ENCODE data around the gene CORO7.

GRCh38 chr16:4384509-4384942, 31.9 kb downstream of the CORO7 start:
- TF ChIP-seq, protein P1, sequence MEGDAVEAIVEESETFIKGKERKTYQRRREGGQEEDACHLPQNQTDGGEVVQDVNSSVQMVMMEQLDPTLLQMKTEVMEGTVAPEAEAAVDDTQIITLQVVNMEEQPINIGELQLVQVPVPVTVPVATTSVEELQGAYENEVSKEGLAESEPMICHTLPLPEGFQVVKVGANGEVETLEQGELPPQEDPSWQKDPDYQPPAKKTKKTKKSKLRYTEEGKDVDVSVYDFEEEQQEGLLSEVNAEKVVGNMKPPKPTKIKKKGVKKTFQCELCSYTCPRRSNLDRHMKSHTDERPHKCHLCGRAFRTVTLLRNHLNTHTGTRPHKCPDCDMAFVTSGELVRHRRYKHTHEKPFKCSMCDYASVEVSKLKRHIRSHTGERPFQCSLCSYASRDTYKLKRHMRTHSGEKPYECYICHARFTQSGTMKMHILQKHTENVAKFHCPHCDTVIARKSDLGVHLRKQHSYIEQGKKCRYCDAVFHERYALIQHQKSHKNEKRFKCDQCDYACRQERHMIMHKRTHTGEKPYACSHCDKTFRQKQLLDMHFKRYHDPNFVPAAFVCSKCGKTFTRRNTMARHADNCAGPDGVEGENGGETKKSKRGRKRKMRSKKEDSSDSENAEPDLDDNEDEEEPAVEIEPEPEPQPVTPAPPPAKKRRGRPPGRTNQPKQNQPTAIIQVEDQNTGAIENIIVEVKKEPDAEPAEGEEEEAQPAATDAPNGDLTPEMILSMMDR (IDR thresholded peaks at IDR 0.05), result no peak
- TF ChIP-seq EP300 (IDR thresholded peaks at IDR 0.05), result no peak

All from gastroesophageal sphincter (tissue), 3 donors.